HG03378 (cell line): ENCODE results near the gene PCAT6.
"Not testable (repeated sequence)": the region's sequence is repeated elsewhere in the genome, so short reads cannot be mapped to it uniquely, and the experiment has no call there.

Source experiments
- ATAC-seq: cut with Tn5 transposase; IDR thresholded peaks from one replicate; pipeline ENCODE4 v1.9.1; 2021; ENCODE audit warnings: mild to moderate bottlenecking, moderate library complexity; ENCODE audit not compliant: unreplicated experiment

Gene PCAT6

GRCh38 chr1:202806845-202807450, 3.8 kb upstream of the PCAT6 start:
- ATAC-seq, result no peak

GRCh38 chr1:202807451-202807925, 3.3 kb upstream of the PCAT6 start:
- no peak for ATAC-seq

- no peak for ATAC-seq
These were observed 2.6 kb upstream of the PCAT6 start, which contains the start of gene KDM5B for GRCh38 chr1:202807926-202808757. KDM5B (minus strand) TSS chr1:202808421; CDS start chr1:202808305, 116 bp downstream.

- ATAC-seq, result no peak
These were observed 1.1 kb upstream of the PCAT6 start for GRCh38 chr1:202809597-202810159.

DNA sequence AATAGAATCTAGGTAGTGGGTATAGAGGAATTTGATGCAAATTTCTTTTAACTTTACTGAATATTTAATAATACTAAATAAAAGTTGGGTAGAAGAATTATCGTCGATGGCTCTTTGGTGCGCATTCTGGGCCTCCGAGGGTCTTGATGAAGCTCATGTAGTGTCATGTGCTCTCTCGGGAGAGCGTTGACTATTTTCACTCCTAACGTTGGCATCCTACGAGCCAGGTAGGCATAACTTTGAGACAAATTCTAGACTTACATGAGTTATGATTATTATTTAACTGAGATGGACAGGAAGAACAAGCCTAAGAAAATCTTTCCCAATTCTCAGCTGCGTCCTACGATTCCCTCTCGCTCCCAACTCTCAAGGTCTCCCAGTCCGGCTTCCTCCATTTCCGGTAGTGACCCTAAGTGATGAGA, 550 bp upstream of the PCAT6 start:
- no peak for ATAC-seq

DNA sequence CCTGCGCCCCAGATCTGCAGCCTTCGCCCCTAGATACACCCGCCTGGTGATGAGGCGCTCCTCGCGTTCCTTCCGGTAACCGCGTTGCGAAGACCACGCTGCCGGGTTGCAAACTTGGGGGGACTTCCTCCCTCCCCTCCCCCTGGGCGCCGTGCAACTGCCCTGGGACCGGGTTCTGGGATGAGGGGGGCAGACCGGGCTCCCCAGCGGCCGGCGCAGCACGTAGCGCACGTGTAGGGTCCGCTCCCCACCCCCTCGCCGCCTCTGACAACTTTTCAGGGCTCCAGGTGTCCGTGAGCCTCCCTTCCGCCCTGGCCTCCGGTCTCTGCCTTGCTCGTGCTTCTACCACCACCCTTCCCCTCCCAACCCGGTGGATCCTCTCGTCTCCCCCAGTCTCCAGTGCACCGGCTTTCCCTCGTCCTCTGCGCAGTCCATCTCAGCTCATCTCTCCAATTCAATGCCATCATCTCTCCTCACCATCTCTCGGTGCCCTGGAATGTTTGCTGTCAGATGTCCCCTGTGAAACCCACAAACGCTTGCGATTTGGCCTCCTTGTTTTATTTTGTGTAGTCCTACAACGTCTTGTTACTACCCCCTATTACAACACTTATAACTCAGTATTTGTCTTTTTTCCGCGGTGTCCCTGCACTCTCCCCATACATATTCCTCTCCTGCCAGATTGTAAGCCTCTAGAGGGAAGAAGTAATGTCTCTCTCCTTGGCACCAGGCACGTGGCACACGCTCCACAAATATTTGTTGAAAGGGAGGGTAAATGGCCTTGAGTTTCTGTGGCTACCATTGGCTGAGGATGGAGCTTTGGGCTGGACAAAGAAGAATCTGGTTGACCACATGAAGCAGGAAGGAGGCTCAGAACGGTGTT, 782 bp downstream of the PCAT6 start:
- no peak for ATAC-seq

DNA sequence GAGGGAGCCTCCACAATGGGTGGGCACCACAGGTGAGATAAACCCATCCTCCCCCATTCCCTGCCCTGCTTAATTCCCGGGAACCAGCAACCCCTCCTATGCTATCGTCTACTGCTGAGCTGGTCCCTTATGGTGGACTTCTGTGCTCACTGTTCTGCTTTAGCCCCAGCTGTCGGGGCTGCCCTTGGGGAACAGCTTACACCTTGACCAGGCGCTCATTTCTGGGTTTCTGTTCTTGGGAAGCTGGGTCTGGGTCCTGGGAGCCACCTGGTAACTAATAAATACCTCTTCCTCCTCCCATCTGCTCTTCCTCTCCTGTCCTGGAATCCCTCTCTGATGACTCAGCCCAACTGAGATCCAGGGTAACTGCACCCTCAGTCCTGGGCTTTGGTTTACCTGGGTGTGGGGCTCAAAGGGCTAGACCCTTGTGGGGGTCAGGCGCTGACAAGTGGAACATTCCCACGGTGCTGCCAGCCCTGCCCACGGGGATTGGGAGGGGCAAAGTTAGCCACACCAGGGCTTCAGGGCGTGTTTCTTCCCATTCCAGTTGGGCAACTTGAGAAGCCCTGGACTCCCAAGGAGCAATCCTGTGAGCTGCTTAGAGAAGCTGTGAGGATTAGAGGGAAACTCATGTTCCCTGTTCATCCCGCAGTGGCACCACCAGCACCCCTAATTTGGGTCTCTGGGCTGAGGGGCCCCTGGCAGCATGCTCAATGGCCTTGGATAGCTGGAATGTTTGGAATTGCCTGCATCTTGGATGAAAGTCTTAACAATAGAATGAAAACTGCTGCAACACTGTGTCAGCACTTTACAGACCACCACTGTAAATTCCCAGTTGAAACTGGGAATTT, 1.6 kb downstream of the PCAT6 start:
- no peak for ATAC-seq

GRCh38 chr1:202815120-202815519, 4.4 kb downstream of the PCAT6 start:
- ATAC-seq, result no peak

GRCh38 chr1:202818819-202819218, 8.1 kb downstream of the PCAT6 start:
- no peak for ATAC-seq

DNA sequence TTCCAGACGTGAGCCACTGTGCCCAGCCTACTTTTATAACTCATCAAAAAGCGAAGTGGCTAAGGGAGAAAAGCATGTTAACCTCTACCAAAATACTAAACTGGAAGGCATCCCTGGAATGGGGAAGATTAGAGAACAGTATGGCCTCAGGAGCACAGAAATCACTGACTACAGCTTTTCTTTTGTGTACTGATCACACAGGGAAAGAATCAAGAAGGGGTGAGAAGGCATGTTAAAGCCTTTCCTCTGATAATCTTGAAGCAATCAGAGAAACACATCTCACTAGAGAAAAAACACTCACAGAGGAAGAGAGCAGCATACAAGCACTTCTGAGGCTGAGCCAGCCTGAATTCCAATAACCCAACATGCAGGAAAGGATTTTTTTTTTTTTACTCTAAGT, 10.7 kb downstream of the PCAT6 start:
- ATAC-seq, result no peak

GRCh38 chr1:202825748-202826147, 15.0 kb downstream of the PCAT6 start:
- ATAC-seq, result no peak

DNA sequence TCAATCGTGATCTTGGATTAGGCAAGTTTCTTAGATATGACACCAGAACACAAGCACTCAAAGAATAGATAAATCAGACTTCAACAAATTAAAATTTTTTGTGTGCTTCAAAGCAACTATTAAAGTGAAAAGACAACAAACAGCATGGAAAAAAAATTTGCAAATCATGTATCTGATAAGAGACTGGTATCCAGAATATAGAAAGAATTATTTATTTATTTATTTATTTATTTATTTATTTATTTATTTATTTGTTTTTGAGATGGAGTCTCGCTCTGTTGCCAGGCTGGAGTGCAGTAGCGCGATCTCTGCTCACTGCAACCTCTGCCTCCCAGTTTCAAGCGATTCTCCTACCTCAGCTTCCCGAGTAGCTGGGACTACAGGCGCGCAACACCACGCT, 18.5 kb downstream of the PCAT6 start:
- not testable (repeated sequence) for ATAC-seq

- ATAC-seq, result no peak
These were observed 21.2 kb downstream of the PCAT6 start for GRCh38 chr1:202831906-202832305.

- no peak for ATAC-seq
These were observed 24.2 kb downstream of the PCAT6 start for GRCh38 chr1:202834771-202835547.

GRCh38 chr1:202835548-202836072, 24.9 kb downstream of the PCAT6 start:
- ATAC-seq, result no peak

- no peak for ATAC-seq
These were observed 26.1 kb downstream of the PCAT6 start for GRCh38 chr1:202836623-202837403.

DNA sequence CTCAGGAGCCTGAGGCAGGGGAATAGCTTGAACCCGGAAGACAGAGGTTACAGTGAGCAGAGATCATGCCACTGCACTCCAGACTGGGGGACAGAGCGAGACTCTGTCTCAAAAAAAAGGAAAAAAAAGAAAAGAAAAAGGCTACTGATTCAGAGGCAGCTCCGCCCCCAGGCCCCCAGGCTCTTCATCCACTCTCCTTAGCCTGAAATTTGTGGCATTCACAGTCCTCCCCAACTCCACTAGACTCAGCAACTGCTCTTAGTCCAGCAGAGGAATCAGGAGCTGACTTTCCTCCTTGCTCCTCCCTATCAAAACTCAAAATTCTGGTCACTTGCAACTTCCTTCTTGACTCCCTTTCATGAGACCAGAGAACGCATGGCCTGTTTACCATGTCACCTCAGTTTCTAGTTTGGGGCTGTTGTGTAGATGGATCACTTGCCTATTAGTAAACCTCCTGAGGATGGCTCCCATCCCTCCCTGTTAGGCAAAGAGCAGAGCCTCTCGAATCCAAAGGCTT, 27.1 kb downstream of the PCAT6 start:
- ATAC-seq, result no peak

DNA sequence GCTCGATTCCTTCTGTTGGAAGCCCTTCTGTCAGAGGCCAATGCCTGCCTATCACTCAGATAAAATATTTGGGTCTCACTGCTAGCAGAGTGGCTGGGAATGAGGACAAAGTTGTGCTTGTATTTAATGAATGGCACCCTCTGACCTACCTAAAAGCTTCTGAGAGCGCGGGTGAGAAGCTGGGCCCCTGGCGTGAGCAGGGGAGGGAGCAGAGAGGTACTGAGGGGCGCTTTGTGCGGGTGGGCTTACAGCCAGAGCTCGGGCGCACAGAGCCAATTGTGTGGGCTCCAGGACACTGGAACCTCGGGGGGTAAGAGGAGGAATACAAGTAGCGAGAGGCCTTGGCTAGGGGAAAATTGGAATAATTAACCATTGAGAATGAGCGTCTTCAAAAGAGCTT, 32.3 kb downstream of the PCAT6 start:
- no peak for ATAC-seq
